Upper lobe of left lung (tissue), 6 donors: ENCODE data around the gene PBX4. TPM values are rescaled to one million over a fixed set of nuclear protein-coding genes. Genes with fewer than 3 reads are reported as not detected.

ENCODE experiments used
- ATAC-seq, 2 donors: fragments of 200-7000 bp; cut with Tn5 transposase; one replicate each; pipeline ENCODE4 v1.9.1; 2022; ENCODE audit warnings: mild to moderate bottlenecking in 2 of 2, moderate library complexity in 2 of 2; ENCODE audit not compliant: low FRiP score in 2 of 2
- DNase-seq, 2 donors: peaks; one replicate each; pipeline ENCODE4 v3.0.0-alpha.2; 2019 to 2020
- H3K27ac ChIP-seq, 4 donors: fragments of 200-600 bp; sonication (generic); one replicate each; pipeline ENCODE4 v1.5.1; 2016 to 2019
- H3K27me3 ChIP-seq, 4 donors: fragments of 200-600 bp; sonication (generic); one replicate each; pipeline ENCODE4 v1.5.1; 2017 to 2019
- H3K36me3 ChIP-seq, 4 donors: fragments of 200-600 bp; sonication (generic); one replicate each; pipeline ENCODE4 v1.5.1; 2016 to 2019
- H3K4me1 ChIP-seq, 4 donors: fragments of 200-600 bp; sonication (generic); one replicate each; pipeline ENCODE4 v1.5.1; 2018 to 2019
- H3K4me3 ChIP-seq, 4 donors: fragments of 200-600 bp; sonication (generic); one replicate each; pipeline ENCODE4 v1.5.1; 2017 to 2019; ENCODE audit warnings: mild to moderate bottlenecking in 2 of 4, moderate library complexity in 1 of 4
- H3K9me3 ChIP-seq, 4 donors: fragments of 200-600 bp; sonication (generic); one replicate each; pipeline ENCODE4 v1.5.1; 2018 to 2019
- CTCF ChIP-seq, 6 experiments: fragments of 450-650 bp in 4 of 6; fragments of 200-600 bp in 2 of 6; sonication (generic) in 2 of 6; IDR thresholded peaks; one replicate each; pipeline ENCODE4 v1.5.1; 2016 to 2019; ENCODE audit warnings: antibody characterized with exemption in 6 of 6
- EP300 ChIP-seq, 4 donors: sonication (generic); formaldehyde crosslinking; IDR thresholded peaks; one replicate each; pipeline ENCODE4 v1.5.1; 2017; ENCODE audit warnings: antibody characterized with exemption in 4 of 4, control low read depth in 2 of 4
- POLR2A ChIP-seq, 4 donors: fragments of 450-650 bp; IDR thresholded peaks; one replicate each; pipeline ENCODE4 v1.5.1; 2016 to 2017; ENCODE audit warnings: antibody characterized with exemption in 4 of 4, mild to moderate bottlenecking in 2 of 4
- POLR2AphosphoS5 ChIP-seq, 2 donors: sonication (generic); formaldehyde crosslinking; IDR thresholded peaks; one replicate each; pipeline ENCODE4 v1.5.1; 2017; ENCODE audit warnings: antibody characterized with exemption in 2 of 2
- WGBS, 2 donors: methylation state at CpG; one replicate each; pipeline ENCODE4 v1.1.5; 2017 to 2018; 5-methylcytosine and 5-hydroxymethylcytosine counted together
- total RNA-seq, 6 donors: library from RNA; depleted of rRNA in 4 of 6; stranded (reverse); fragments of >200 nt in 4 of 6; gene quantifications; one replicate each; pipeline versions ENCODE4 v1.1.0 to v1.2.1, GENCODE V29; 2016 to 2021
- donor health status: DM: no; HTN: no; CAD: no; lungs with moderate emphysema.
- donor health status: DM: no; HTN: yes; CAD: no; lungs with severe emphysema.

PBX4 gene
- total RNA-seq, 6 donors from 2014 or later: 2.0 to 30.4 (median 5.8) TPM

GRCh38 chr19:19571071-19571786 lies 47.3 kb downstream of the PBX4 start:
- Histone ChIP-seq H3K4me1 (no peaks in the 10 kb centered on the region), H3K36me3 (peaks cover 0 to 5% (median 2%) of the 10 kb centered on the region in 4 donors), H3K27me3 (no peaks in the 10 kb centered on the region), H3K27ac (no peak overlapping the region), H3K9me3 (no peaks in the 10 kb centered on the region), H3K4me3 (no peak overlapping the region)
- 90 to 91% methylated on average over 9 to 11 of the region's 11 CpGs for WGBS, 2 donors
- ATAC-seq (peak in 1 of 2 donors; percentile 27), DNase-seq (no peak)
- TF ChIP-seq POLR2AphosphoS5 (IDR thresholded peaks at IDR 0.05): no peak
- no peak for TF ChIP-seq CTCF (IDR thresholded peaks at IDR 0.05)
- no peak for TF ChIP-seq EP300 (IDR thresholded peaks at IDR 0.05)
- TF ChIP-seq POLR2A (IDR thresholded peaks at IDR 0.05): no peak

GRCh38 chr19:19570571-19570970 lies 47.9 kb downstream of the PBX4 start:
- WGBS, 2 donors: 71 to 85% methylated on average over 10 of the region's 10 CpGs

GRCh38 chr19:19568802-19569756 lies 49.4 kb downstream of the PBX4 start:
- no peak for ATAC-seq
- H3K9me3 ChIP-seq: no peaks in the 10 kb centered on the region
- no peaks in the 10 kb centered on the region for H3K27me3 ChIP-seq
- no peaks in the 10 kb centered on the region for H3K4me1 ChIP-seq
- H3K36me3 ChIP-seq: peaks cover 0 to 5% (median 2%) of the 10 kb centered on the region in 4 donors
- 92 to 93% methylated on average over 25 of the region's 25 CpGs for WGBS, 2 donors
- DNase-seq: no peak
- H3K27ac ChIP-seq: no peak overlapping the region
- no peak overlapping the region for H3K4me3 ChIP-seq
- TF ChIP-seq POLR2AphosphoS5 (IDR thresholded peaks at IDR 0.05): no peak
- no peak for TF ChIP-seq EP300 (IDR thresholded peaks at IDR 0.05)
- no peak for TF ChIP-seq CTCF (IDR thresholded peaks at IDR 0.05)
- no peak for TF ChIP-seq POLR2A (IDR thresholded peaks at IDR 0.05)

More at GRCh38 chr19:19570571-19570970, 47.9 kb downstream of the PBX4 start:
- no peaks in the 10 kb centered on the region for H3K27me3 ChIP-seq
- no peak for TF ChIP-seq POLR2AphosphoS5 (IDR thresholded peaks at IDR 0.05)
- no peak for TF ChIP-seq EP300 (IDR thresholded peaks at IDR 0.05)
- TF ChIP-seq CTCF (IDR thresholded peaks at IDR 0.05): no peak
- TF ChIP-seq POLR2A (IDR thresholded peaks at IDR 0.05): no peak
- no peaks in the 10 kb centered on the region for H3K9me3 ChIP-seq
- H3K4me3 ChIP-seq: no peak overlapping the region
- no peak for DNase-seq
- H3K4me1 ChIP-seq: no peaks in the 10 kb centered on the region
- H3K27ac ChIP-seq: no peak overlapping the region
- ATAC-seq: no peak
- peaks cover 0 to 5% (median 2%) of the 10 kb centered on the region in 4 donors for H3K36me3 ChIP-seq

GRCh38 chr19:19567391-19567790 lies 51.1 kb downstream of the PBX4 start:
- no peaks in the 10 kb centered on the region for H3K9me3 ChIP-seq
- H3K4me1 ChIP-seq: no peaks in the 10 kb centered on the region
- H3K27ac ChIP-seq: no peak overlapping the region
- DNase-seq (no peak), ATAC-seq (no peak)
- H3K36me3 ChIP-seq: peaks cover 0 to 9% (median 2%) of the 10 kb centered on the region in 4 donors
- no peak overlapping the region for H3K4me3 ChIP-seq
- TF ChIP-seq POLR2AphosphoS5 (IDR thresholded peaks at IDR 0.05) (no peak), POLR2A (IDR thresholded peaks at IDR 0.05) (no peak), CTCF (IDR thresholded peaks at IDR 0.05) (no peak), EP300 (IDR thresholded peaks at IDR 0.05) (no peak)
- no peaks in the 10 kb centered on the region for H3K27me3 ChIP-seq
- WGBS, 2 donors: 75 to 79% methylated on average over 2 to 3 of the region's 3 CpGs
